GM18505 (cell line): ENCODE data around the gene ZC3HAV1L.
"Not testable (repeated sequence)": the region's sequence is repeated elsewhere in the genome, so short reads cannot be mapped to it uniquely, and the experiment has no call there.

Experiments used
- ATAC-seq: cut with Tn5 transposase; IDR thresholded peaks from one replicate; pipeline ENCODE4 v1.9.1; 2021; ENCODE audit not compliant: unreplicated experiment
- POLR2A ChIP-seq: IDR thresholded peaks from 4 replicates; pipeline ENCODE4 v1.6.1; 2011; ENCODE audit warnings: borderline replicate concordance; ENCODE audit not compliant: insufficient read depth, insufficient read length; ENCODE audit errors: extremely low read depth

The ZC3HAV1L gene

GRCh38 chr7:138979988-138980562 is 55.8 kb downstream of the ZC3HAV1L start:
- TF ChIP-seq POLR2A = no peak
- no peak for ATAC-seq

- no peak for ATAC-seq
- no peak for TF ChIP-seq POLR2A
These were observed 56.4 kb downstream of the ZC3HAV1L start for GRCh38 chr7:138979226-138979979.

DNA sequence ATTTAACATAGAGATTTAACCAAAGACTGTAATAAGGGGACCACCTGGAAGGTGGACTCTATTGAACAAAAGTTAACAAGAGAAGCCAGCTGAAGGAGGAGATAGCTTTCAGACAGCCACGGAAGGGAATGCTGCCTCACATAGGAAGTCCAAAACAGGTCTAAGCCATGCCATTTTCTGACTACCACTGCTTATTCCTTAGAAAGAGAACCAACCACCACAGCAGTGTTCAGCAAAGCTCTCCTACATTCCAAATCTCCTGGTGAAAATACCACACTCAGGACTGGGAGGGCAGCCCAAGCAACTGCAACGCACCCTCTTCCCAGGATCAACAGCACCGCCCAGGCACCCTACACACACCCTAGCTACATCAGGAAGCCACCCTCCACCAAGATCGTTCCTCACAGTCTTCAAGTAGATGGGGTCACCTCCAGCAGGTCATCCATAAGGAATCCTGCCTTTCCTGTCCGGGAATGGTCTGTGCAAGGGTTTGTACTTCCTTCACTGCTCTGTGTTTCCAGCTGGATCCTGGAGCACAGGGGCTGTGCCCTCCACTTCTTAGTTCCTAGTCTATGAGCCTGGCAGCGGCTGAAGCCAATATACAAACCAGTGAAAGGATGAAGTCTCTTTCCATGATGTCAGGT is 57.2 kb downstream of the ZC3HAV1L start:
- no peak for TF ChIP-seq POLR2A
- ATAC-seq = no peak

- ATAC-seq = not testable (repeated sequence)
These were observed 59.7 kb downstream of the ZC3HAV1L start for GRCh38 chr7:138976161-138976560.
